NCI-H82 treated with DMSO at 0.1 percent for 48 hours (cell line): ENCODE measurements around the gene SAP30L.

Experiments used
- DNase-seq: peaks from one replicate; lab custom pipeline; 2025; ENCODE audit not compliant: unreplicated experiment; lab: John Stamatoyannopoulos, UW

The SAP30L gene

GRCh38 chr5:154445422-154446194, at the start of gene SAP30L:
TSS of gene SAP30L (plus strand) at chr5:154445997. CDS start at chr5:154446605, 608 bp downstream.
- DNase-seq = peak; percentile 59

GRCh38 chr5:154396128-154396527, 49.7 kb upstream of the SAP30L start:
- no peak for DNase-seq

DNA sequence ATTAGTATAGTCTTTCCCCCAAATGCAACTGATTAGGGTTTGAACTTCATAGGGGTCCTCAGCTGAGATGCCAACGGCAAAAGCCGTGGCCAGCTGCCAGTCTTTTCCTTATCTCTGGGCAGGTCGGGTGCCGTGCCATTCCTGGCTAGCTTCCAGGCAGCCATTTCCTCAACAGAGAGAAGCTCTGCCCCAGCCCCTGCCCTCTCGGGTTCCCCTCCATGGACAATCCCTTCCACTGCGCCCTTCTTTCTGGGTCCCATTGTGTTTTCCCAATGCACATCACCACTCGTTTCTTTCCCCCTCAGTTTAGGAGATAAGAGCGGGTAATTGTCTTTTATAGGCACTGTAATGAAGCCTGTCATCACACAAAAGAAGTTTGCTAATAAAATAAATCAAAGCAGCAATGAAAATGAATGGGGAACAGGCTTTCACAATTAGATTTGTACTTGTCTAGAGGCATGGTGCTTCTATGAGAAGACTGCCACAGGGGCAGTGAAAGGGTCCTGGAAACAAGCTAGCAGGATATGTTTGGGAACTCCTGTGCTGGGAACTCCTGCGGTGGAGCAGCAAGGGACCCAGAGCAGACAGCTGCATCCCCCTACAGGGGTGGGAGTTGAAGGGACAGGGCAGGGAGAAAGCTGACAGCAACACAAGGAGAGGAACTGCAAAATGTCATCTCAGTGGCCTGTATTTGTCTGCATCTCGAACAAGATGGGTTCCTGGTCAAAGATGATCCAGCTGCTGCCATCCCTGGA, 48.0 kb upstream of the SAP30L start:
- DNase-seq = no peak

DNA sequence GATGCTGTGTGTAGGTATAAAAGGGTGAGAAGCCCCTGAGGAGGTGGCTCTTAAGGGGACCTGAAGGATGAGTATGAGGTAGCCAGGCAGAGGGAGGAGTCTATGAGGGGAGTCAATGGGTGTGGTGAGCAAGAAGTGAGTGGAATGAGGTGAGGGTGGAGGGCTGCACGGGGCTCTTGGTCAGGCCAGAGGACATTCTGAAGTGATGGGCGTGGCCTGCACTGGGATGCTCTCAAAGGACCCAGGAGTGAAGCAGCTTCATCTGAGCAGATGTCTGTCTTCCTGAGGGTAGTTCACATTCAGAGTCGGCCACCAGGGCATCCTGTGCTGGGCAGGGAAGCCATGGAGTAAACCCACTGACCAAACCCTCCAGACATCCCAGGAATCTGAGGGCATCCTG, 45.1 kb upstream of the SAP30L start:
- no peak for DNase-seq

GRCh38 chr5:154401355-154401754, 44.4 kb upstream of the SAP30L start:
- DNase-seq = no peak

DNA sequence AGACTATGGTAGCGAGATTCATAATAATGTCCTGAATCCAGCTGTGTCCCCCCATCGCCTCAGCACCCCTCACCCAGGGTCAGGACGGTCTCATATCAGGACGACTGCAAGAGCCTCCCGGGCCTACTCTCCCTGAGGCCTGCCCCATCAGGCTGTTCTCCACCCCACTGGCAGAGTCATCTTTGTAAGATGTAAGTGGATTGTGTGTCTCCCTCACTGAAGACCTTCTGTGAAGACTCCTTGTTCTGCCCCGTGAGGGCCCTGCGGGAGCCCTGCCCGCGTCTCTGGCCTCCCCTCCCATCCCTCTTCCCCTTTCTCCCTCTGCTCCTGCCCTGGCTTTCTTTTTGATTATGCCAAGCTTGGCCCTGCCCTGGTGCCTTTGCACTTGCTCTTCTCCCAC, 43.9 kb upstream of the SAP30L start:
- DNase-seq = no peak

DNA sequence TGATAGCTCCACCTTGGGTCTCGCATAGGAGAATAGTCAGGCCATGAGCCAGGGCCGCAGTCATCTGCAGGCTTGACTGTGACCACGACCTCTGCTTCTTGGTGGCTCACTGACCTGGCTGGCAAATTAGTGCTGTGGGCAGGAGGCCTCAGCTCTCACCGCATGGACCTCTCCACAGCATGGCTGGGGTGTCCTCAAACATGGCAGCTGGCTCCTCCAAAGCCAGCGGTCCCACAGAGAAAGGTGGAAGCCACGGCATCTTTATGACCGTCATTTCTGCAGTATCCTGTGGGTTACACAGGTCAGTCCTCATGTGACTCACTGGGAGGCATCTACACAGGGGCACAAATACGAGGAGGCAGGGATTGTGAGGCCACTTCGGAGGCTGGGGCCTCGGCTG, 43.2 kb upstream of the SAP30L start:
- no peak for DNase-seq

GRCh38 chr5:154403234-154403633, 42.6 kb upstream of the SAP30L start:
- DNase-seq = no peak

DNA sequence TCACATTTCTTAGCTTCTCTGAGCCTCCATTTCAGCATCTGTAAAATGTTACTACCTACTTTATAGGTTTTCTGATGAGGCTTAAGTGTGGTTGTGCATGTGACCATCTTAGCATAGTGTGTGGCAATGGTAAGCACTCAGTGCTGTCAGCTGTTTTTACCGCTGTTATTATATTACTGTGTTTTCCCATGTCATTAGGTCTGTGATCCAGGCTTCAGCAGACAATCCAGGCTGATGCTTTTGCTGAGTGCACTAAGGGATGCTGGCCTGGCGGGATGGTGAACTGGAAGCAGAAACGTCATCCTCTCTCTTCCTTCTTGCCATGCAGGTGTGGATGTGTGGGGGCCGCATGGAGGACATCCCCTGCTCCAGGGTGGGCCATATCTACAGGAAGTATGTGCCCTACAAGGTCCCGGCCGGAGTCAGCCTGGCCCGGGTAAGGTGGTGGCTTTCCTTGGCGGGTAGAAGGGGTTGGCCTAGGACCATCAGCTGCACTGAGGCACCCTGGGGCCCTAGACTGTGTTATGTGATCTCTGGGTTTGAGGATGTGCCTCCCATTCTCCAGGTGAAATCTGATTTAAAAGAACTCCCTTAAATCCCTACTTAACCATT, 41.9 kb upstream of the SAP30L start:
- DNase-seq = no peak

DNA sequence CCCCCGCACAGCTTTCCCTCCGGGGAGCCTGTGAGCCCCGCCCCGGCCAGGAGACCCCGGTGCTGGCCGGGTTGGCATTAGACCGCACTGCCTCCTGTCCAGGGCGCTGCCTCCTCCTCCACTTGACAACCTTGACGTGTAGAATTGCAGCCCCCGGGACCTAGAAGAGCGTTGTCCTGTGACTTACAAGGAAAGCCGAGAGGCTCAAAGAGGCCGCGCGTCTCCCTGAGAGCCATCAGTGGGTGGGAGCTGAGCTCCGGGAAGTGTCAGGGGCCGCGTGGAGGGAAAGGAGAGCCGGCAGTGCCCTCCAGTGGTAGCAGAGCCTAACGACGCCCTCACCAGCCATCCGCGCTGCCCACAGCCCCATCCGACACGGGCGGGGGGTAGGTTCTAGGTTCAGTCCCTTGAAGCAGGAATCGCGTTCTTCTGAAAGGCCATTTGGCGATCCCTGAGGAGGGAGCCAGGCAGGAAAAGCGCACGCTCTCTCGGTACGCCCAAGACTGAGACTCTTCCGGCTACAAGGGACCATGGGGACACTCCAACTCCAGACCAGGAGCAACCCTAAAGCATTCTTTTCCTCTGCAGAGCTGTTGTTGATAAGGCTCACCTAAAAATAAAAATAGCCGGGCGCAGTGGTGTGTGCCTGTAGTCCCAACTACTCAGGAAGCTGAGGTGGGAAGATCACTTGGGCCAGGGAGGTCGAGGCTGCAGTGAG, 40.6 kb upstream of the SAP30L start:
- DNase-seq = peak; percentile 43

DNA sequence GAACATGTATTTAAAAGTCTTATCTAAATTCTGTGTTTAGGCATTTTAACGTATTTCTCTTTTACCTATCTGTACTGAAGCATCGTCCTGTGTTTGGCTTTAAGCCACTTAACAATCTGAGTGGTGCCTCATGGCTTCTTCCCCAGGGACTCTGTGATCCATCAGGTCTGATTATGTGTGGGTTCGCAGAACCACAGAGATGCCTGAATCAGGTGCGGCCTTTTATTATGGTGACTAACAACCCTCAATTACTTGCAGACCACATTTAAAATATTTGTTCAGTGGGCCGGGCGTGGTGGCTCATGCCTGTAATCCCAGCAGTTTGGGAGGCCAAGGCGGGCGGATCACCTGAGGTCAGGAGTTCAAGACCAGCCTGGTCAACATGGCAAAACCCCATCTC, 39.6 kb upstream of the SAP30L start:
- no peak for DNase-seq

DNA sequence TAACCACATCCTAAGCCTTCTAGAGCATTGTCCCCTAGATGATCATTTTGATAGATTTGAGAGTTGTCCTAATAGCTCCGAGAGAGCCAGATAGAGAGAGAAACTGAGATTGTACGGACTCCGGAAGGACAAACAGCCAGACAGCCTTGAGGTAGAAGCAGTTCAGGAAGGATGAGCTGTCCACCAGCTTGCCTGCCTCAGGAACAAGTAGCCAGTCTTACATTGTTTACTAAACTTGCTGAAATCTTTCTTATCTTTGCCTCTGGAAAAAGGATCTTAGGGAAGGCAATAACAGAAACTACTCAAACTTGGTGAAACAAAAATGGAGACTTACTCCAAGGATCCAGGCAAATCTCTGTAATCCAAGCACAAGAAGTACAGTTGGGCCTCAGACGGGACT, 39.0 kb upstream of the SAP30L start:
- DNase-seq = no peak

DNA sequence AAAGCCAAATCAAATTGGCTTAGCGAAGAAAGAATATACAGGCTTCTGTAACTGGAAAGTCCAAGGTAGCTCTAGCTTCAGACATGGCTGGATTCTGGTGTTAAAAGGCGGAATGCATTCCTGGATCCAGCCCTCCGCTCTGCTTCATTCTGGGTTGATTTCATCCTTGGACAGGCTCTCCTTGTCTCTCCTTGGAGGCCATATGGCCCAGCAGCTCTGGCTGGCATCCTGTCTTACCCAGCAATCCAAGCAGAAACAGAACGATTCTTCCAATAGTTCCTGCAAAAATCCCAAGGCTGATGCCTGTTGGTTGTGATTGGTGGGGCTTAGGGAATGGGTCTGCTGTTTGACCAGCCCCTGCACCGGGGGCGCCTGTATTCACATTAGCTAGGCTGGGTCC, 37.0 kb upstream of the SAP30L start:
- DNase-seq = no peak

GRCh38 chr5:154409230-154409840, 36.5 kb upstream of the SAP30L start:
- no peak for DNase-seq

DNA sequence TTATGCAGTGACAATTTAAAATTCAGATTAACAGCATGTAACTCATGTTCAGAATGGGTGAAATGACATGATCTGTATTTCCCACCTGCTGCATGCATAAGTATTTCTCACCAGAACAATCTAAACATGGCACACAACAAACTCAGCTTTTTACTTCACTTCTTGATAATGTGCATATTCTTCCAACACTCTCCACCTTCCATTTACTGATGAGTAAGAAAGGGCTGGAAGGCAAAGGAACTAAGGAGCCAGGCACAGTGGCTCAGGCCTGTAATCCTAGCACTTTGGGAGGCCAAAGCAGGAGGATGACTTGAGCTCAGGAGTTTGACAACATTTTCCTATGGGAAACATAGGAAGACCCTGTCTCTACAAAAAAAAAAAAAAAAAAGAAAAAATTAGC, 35.8 kb upstream of the SAP30L start:
- DNase-seq = no peak

- DNase-seq = no peak
Measured at GRCh38 chr5:154410786-154411185, 35.0 kb upstream of the SAP30L start.

DNA sequence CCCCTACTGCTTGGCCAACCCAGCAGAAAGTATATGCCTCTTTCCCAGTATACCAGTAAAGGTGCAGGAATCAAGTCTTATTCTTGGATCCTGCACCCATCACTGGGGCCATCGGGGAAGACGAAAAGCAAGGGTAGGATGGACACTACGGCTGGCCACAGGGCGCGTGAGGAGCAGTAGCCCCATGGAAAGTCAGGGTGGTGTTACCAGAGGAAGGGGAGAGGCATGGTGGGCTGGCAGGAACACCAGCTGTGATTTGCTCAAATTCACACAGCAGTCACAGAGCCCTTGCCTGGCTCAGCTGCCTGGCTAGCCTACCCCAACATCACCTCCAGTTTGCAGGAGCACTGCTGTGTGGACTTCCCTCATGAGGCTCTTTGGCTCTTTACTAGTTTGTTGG, 34.5 kb upstream of the SAP30L start:
- DNase-seq = no peak

- no peak for DNase-seq
Measured at GRCh38 chr5:154412316-154412715, 33.5 kb upstream of the SAP30L start.

DNA sequence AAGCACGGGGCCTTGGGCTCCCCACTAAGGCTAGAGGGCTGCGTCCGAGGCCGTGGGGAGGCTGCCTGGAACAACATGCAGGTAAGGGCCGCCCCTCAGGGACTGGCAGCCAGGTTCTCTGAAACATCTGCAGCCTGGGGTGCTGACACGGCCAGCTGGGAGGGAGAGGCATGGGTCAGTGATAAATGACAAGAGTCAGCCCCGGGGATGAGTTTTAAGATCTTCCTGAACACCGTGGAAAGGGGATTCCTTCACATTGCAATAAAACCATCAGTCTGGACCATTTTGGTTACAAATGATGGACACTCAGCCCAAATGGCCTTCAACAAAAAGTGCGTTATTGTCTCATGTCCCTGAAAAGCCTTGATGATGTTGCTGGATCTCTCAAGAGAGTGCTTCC, 32.9 kb upstream of the SAP30L start:
- DNase-seq = no peak

DNA sequence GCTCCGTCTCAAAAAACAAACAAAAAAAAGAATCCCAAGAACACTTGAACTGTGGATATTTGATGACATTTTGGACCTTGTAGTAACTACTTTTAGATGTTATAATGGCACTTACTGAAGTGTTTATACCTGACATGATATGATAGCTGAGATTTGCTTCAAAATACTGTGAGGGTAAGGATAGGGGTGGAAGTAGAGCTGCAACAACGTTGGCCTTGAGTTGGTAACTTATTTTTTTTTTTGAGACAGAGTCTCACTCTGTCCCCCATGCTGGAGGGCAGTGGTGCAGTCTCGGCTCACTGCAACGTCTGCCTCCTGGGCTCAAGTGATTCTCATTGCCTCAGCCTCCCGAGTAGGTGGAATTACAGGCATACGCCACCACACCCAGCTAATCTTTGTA, 30.7 kb upstream of the SAP30L start:
- no peak for DNase-seq

- no peak for DNase-seq
Measured at GRCh38 chr5:154418344-154418820, 27.4 kb upstream of the SAP30L start.
